ENCODE measurements around the gene STK32B.

STK32B gene

GRCh38 chr4:5125321-5125720, 74.0 kb downstream of the STK32B start:
- DNase-seq (ENCODE audit: low read depth) = no peak

GRCh38 chr4:5126231-5126630, 75.0 kb downstream of the STK32B start:
- DNase-seq (ENCODE audit: low read depth) = no peak

- DNase-seq (ENCODE audit: low read depth) = no peak
Observed at GRCh38 chr4:5126857-5127256, 75.6 kb downstream of the STK32B start.

DNA sequence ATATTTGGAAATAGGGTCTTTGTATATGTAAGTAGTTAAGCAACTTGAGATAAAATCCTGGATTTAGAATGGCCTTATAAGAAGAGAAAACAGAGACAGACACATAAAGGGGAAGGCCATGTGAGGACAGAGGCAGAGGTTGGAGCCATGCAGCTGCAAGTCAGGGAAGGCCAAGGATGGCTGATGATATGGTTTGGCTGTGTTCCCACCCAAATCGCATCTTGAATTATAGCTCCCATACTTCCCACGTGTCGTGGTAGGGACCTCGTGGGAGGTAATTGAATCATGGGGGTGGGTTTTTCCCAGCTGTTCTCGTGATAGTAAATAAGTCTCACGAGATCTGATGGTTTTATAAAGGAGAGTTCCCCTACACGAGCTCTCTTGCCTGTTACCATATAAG, 76.3 kb downstream of the STK32B start:
- no peak for DNase-seq (ENCODE audit: low read depth)

GRCh38 chr4:5128569-5128968, 77.3 kb downstream of the STK32B start:
- DNase-seq (ENCODE audit: low read depth) = no peak

- no peak for DNase-seq (ENCODE audit: low read depth)
Observed at GRCh38 chr4:5133201-5133600, 81.9 kb downstream of the STK32B start.

- no peak for DNase-seq (ENCODE audit: low read depth)
Observed at GRCh38 chr4:5133933-5134594, 82.8 kb downstream of the STK32B start.

DNA sequence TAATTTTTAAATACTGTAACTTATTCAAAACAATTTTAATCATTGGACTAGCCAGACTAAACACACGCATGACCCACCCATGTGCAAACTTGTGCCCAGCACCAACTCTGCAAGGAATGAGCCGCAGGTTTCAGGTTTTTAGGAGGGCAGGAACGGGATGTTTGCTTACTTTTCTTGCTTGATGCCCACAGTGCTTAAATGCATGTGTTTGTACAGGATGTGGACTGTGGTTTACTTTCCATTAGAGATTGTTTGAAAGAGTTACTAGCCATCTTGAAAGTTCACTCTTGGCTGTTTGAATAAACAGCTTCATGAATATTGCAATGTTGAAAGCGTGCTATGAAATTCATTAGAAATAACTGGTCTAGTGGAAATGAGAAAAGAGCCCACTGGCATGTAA, 83.3 kb downstream of the STK32B start:
- no peak for DNase-seq (ENCODE audit: low read depth)

DNA sequence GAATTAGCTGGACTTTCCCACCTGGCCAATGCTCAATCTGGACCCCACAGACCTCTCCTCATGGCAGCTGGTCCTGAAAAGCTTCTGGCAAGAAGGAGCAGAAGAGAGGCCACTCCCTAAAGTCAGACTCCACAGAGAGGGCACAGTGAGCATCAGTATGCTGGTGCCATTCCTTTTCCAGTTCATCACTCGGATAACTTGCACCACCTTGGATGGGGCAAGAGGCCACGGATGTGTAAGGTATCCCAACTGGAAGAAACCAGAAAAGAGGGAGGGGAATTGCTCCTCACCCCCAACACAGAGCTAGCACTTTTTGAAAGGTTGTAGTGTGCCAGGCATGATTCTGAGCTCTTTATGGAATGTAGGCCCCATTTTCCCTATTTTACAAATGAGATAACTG, 85.9 kb downstream of the STK32B start:
- no peak for DNase-seq (ENCODE audit: low read depth)

GRCh38 chr4:5137927-5138326, 86.6 kb downstream of the STK32B start:
- DNase-seq (ENCODE audit: low read depth) = no peak

DNA sequence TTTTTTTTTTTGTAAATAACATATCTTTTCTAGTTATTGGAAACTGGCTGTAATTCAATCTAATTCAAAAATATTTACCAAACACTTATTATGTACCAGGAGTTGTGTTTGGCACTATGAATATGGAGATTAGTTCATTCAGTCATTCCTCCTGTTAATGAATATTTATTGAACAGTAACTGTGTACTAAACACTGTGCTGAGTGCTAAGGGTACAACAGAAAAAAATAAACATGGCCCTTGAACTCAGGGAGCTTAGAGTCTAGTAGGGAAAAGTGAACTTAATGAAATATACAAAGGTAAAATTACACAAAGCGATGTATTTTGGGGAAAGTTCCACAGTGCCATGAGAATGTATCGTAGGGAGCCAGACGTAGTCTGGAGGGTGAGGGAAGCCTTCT, 87.1 kb downstream of the STK32B start:
- DNase-seq (ENCODE audit: low read depth) = no peak

DNA sequence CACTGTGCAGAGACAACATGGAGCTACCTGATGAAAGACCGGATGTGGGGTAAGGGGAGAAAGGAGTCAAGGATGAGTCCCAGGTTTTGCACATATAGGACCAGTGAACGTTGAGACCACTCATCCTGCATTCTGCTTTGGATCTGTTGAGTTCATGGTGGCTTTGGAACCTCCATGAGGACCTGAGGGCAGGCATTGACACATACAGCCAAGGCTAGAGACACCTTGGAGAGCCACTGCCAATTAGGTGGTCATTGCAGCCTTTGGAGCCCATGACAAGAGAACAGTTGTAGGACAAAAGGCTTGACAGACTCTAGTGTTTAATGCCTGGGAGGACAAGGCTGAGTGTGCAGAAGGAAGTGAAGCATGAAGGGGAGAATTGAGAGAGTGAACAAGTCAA, 87.9 kb downstream of the STK32B start:
- no peak for DNase-seq (ENCODE audit: low read depth)

DNA sequence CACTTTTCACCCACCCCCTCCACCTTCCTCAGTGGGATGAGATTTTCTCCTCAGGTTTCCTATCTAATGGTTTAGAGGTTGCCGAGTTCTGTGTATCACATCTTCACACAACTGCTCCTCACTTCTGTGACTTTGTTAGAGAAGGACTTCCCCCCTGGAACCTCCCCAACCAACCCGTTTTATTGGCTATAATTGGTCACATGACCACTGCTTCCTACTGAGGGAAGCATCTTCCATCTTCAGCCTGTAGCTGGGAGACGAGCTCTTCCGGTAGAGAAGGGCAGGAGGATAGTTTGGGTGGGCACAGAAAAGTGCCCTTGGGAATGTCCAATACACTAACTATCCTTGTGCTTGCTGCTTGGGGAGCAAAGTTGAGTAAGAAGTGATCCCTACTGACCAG, 90.5 kb downstream of the STK32B start:
- no peak for DNase-seq (ENCODE audit: low read depth)

DNA sequence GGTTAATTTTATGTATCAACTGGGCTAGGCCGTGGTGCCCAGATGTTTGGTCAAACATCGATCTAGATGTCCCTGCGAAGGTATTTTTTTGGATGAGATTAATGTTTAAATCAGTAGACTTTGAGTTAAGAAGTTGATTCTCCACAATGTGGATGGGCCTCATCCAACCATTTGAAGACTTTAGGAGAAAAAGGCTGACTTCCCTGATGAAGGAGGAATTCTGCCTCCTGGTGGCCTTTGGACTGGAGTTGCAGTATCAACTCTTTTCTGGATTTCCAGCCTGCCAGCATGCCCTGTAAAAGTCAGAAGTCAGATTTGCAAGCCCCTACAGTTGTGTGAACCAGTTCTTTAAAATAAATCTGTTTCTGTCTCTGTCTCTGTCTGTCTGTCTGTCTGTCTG, 91.4 kb downstream of the STK32B start:
- DNase-seq (ENCODE audit: low read depth) = no peak

- DNase-seq (ENCODE audit: low read depth) = no peak
Observed at GRCh38 chr4:5143306-5143861, 92.1 kb downstream of the STK32B start.

- no peak for DNase-seq (ENCODE audit: low read depth)
Observed at GRCh38 chr4:5143940-5144339, 92.7 kb downstream of the STK32B start.

DNA sequence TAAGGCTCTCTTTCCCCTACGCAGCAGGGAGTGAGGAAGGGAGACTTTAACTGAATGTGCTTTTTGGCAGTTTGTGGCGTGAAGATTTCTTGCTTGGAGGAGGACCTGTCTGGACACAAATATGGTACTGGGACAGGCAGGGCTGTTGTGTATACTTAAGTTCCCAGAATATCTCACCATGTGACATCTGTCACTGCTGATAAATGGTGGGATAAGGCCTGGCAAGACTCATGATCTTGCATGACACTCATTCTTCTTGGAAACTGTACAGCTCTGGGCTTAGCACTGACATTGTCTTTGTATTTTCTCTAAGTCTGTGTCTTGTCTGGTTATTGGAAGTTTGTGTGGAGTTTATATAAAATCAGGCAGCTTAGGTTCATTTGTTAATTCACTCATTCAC, 93.1 kb downstream of the STK32B start:
- no peak for DNase-seq (ENCODE audit: low read depth)

DNA sequence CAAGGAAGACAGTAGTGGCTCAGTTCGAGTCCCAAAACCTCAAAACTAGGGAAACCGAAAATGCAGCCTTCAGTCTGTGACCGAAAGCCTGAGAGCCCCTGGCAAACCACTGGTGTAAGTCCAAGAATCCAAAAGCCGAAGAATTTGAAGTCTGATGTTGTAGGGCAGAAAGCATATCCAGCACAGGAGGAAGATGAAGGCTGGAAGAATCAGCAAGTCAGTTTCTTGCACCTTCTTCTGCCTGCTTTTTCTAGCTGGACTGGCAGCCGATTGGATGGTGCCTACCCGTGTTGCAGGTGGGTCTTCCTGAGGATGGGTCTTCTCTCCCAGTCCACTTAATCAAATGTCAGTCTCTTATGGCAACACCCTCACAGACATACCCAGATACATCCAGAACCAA, 95.0 kb downstream of the STK32B start:
- DNase-seq (ENCODE audit: low read depth) = no peak

GRCh38 chr4:5152521-5152920, 101.2 kb downstream of the STK32B start:
- DNase-seq (ENCODE audit: low read depth) = no peak

DNA sequence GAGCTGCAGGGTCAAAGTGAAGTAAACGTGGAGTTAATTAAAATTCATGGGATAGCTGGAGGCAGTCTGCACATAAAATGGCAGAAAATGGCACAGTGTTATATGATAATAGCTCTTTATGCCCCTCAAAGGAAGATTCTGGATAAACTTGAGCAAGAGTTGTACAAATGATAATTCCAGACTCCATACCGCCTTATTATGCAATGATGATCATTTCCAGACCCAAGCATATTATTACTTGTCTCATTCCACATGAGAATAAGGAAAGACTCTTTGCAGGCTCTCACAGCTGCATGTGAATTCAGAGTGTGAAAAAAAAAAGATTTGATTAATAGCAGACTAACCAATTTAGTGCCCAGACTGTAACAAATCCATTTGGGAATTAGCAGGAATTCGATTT, 105.4 kb downstream of the STK32B start:
- no peak for DNase-seq (ENCODE audit: low read depth)

DNA sequence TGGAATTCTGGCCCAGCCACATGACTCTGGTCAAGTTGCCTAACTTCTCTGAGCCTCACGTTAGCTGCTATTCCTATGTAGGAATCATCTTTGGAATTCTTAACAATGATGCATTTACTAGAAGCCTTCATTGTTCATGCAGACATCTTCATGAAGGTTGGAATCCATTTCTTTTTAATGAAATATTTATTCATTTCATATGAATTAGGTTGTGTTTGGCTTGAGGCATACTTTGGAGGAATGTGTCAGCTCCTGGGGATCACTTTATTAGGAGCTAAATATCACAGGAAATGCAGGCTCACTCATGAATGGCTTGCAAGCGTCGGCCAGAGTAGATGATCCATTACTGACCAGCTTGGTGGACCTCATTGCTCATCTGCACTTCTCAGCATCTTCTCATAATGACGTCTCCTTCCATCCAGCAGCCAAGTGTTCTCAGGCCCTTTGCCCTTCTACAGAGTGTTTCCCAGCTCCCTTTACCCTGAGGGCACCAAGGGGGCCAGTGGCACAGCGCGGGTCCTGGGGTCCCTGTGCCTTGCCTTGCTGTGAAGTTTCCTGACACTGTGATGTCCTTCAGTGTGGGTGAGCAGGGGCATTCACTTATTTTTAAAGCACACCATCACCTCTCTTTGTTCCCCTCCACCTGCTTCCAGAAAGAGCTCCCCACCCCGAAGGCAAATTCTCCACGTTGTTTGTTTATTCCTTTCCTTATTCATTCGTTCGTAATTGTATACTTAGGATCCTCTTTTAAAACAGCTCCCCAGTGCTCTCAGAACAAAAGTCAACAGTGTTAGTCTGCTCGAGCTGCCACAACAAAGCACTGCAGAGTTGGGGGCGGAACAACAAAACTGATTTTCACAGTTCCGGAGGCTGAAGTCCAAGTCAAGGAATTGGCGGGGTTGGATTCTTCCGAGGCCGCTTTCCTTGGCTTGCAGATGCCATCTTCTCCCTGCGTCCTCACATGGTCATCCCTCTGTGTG, 106.8 kb downstream of the STK32B start:
- no peak for DNase-seq (ENCODE audit: low read depth)

GRCh38 chr4:5158825-5159224, 107.5 kb downstream of the STK32B start:
- DNase-seq (ENCODE audit: low read depth) = no peak

DNA sequence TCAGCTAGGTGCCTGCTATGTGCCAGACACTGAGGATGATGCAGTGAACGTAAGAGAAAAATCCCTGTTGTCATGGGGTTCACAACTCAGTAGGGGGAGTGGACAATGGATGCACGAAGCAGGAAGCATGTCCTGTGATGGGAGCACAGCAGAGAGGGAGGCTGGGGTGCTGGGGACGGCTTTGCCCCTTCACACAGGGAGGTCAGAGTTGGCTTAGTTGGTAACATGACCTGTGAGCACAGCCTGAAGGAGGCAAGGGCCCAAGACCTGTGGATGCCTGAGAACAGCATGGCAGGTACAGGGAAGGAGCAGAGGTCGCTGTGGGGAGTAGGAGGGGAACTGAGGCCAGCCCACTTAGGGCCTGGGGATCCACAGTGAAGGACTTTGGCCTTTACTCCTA, 109.4 kb downstream of the STK32B start:
- DNase-seq (ENCODE audit: low read depth) = no peak

Data from activated T-cell treated with anti-CD3 and anti-CD28 coated beads for 24 hours (primary cell).